ENCODE results near the gene TNRC18. TPM values are rescaled to one million over a fixed set of nuclear protein-coding genes. Genes with fewer than 3 reads are reported as not detected.

TNRC18 gene
- total RNA-seq, 2 experiments from 2014 or later, result 12.2 to 64.2 TPM

DNA sequence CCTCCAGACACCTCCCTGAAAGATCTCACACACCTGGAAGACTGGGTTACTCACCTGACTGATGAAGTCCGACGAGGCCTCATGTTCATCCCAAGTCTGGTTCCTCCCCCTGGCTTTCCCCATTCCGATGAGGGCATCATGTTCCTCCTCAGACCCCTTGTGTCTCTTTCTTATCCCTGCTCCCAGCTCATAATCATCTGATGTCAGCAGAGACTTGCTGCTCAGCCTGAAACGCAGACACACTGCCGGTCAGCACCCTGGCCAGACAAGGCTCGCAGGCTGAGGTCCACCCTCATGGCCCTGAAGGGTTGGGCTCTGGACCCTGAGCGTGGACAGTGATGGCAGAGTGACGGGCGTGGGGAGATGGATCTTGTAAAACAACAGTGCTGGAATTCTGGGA is 64.3 kb downstream of the TNRC18 start:
- H3K9me3 ChIP-seq (ENCODE audit: low read length), result no peaks in the 10 kb centered on the region
- peaks cover 47% of the 10 kb centered on the region for H3K36me3 ChIP-seq (ENCODE audit: insufficient read depth, low read length)
- BruUV-seq (replicated peaks), result no TSS peak
- no peaks in the 10 kb centered on the region for H3K9me2 ChIP-seq (ENCODE audit: insufficient read depth, low read length)
- H2AFZ ChIP-seq (ENCODE audit: low read length), result no peak overlapping the region
- H3K79me2 ChIP-seq (ENCODE audit: insufficient read depth, low read depth, low read length), result no peaks in the 10 kb centered on the region
- ChIA-PET POLR2A (no interaction called here), CTCF (ENCODE audit: unreplicated experiment) (no interaction called here)
- DNase-seq (ENCODE audit: low spot score), result no peak
- no peak overlapping the region for H3K27ac ChIP-seq (ENCODE audit: low read depth, low read length, poor library complexity, severe bottlenecking)
- H3K4me1 ChIP-seq (ENCODE audit: insufficient read depth, low read length, poor library complexity, severe bottlenecking), result peaks cover 16% of the 10 kb centered on the region
- no peak overlapping the region for H3K4me3 ChIP-seq (ENCODE audit: low read depth, low read length, poor library complexity, severe bottlenecking)
- intact Hi-C loops (cut with micrococcal nuclease; ENCODE audit: unreplicated experiment), result no loop called here
- H4K20me1 ChIP-seq (ENCODE audit: insufficient read depth, low read length), result no peaks in the 10 kb centered on the region
- H3K4me2 ChIP-seq (ENCODE audit: low read length), result no peak overlapping the region
- TF ChIP-seq EZH2phosphoT487 (IDR thresholded peaks at IDR 0.05; ENCODE audit: borderline replicate concordance, low read depth, low read length) (no peak), CTCF (conservative IDR thresholded peaks at IDR 0.05; ENCODE audit: low read length) (no peak)

GRCh38 chr7:5357951-5358350 is 65.7 kb downstream of the TNRC18 start:
- H2AFZ ChIP-seq (ENCODE audit: low read length), result no peak overlapping the region
- POLR2A ChIA-PET, result interaction anchor here (1.1 kb wide), 1 partner anchor 21 kb away, joined by 3 read pairs; no protein-coding TSS in a partner anchor
- CTCF ChIA-PET (ENCODE audit: unreplicated experiment), result no interaction called here
- H4K20me1 ChIP-seq (ENCODE audit: insufficient read depth, low read length), result no peaks in the 10 kb centered on the region
- no peak overlapping the region for H3K27ac ChIP-seq (ENCODE audit: low read depth, low read length, poor library complexity, severe bottlenecking)
- TF ChIP-seq CTCF (conservative IDR thresholded peaks at IDR 0.05; ENCODE audit: low read length) (no peak), EZH2phosphoT487 (IDR thresholded peaks at IDR 0.05; ENCODE audit: borderline replicate concordance, low read depth, low read length) (no peak)
- no peaks in the 10 kb centered on the region for H3K9me2 ChIP-seq (ENCODE audit: insufficient read depth, low read length)
- peaks cover 10% of the 10 kb centered on the region for H3K4me1 ChIP-seq (ENCODE audit: insufficient read depth, low read length, poor library complexity, severe bottlenecking)
- H3K4me3 ChIP-seq (ENCODE audit: low read depth, low read length, poor library complexity, severe bottlenecking), result no peak overlapping the region
- BruUV-seq (replicated peaks), result no TSS peak
- DNase-seq (ENCODE audit: low spot score), result no peak
- no peaks in the 10 kb centered on the region for H3K9me3 ChIP-seq (ENCODE audit: low read length)
- no peaks in the 10 kb centered on the region for H3K79me2 ChIP-seq (ENCODE audit: insufficient read depth, low read depth, low read length)
- H3K36me3 ChIP-seq (ENCODE audit: insufficient read depth, low read length), result peaks cover 42% of the 10 kb centered on the region
- intact Hi-C loops (cut with micrococcal nuclease; ENCODE audit: unreplicated experiment), result no loop called here
- no peak overlapping the region for H3K4me2 ChIP-seq (ENCODE audit: low read length)

DNA sequence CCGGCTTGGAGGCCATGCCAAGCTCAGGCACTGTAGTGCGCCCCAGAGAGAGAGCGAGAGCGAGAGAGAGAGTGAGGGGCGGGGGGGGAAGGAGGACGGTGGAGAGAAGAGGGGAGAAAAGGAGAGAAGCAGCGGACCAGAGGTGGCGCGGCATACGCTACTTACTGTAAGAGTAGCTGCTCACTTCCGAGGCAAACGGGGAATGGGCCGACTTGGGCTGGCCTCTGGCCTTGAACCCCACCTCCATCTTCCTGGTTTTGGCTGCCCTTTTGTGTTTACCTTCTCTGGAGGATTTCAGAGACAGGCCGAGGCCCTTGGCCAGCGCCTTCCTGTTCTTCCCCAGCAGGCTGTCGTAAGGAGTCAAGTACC is 66.9 kb downstream of the TNRC18 start:
- Histone ChIP-seq H3K27ac (ENCODE audit: low read depth, low read length, poor library complexity, severe bottlenecking) (no peak overlapping the region), H3K4me3 (ENCODE audit: low read depth, low read length, poor library complexity, severe bottlenecking) (no peak overlapping the region), H3K9me3 (ENCODE audit: low read length) (no peaks in the 10 kb centered on the region), H3K79me2 (ENCODE audit: insufficient read depth, low read depth, low read length) (no peaks in the 10 kb centered on the region), H3K4me2 (ENCODE audit: low read length) (no peak overlapping the region), H3K9me2 (ENCODE audit: insufficient read depth, low read length) (no peaks in the 10 kb centered on the region), H3K36me3 (ENCODE audit: insufficient read depth, low read length) (peaks cover 34% of the 10 kb centered on the region), H2AFZ (ENCODE audit: low read length) (no peak overlapping the region), H3K4me1 (ENCODE audit: insufficient read depth, low read length, poor library complexity, severe bottlenecking) (peaks cover 10% of the 10 kb centered on the region), H4K20me1 (ENCODE audit: insufficient read depth, low read length) (no peaks in the 10 kb centered on the region)
- intact Hi-C loops (cut with micrococcal nuclease; ENCODE audit: unreplicated experiment), result no loop called here
- DNase-seq (ENCODE audit: low spot score), result no peak
- CTCF ChIA-PET (ENCODE audit: unreplicated experiment), result no interaction called here
- TF ChIP-seq EZH2phosphoT487 (IDR thresholded peaks at IDR 0.05; ENCODE audit: borderline replicate concordance, low read depth, low read length) (no peak), CTCF (conservative IDR thresholded peaks at IDR 0.05; ENCODE audit: low read length) (no peak)
- no TSS peak for BruUV-seq (replicated peaks)
- POLR2A ChIA-PET, result no interaction called here
